Ovary (tissue), 9 donors: ENCODE data around the gene IRF8. TPM values are rescaled to one million over a fixed set of nuclear protein-coding genes. Genes with fewer than 3 reads are reported as not detected.

Experiments used
- DNase-seq, 5 donors: peaks; one replicate each; pipeline ENCODE4 v3.0.0-alpha.2; 2019 to 2020
- H3K27ac ChIP-seq, 2 donors: fragments of 200-600 bp; one replicate each; pipeline versions ENCODE4 v1.5.1 to v1.8.0; 2019 to 2022
- H3K27me3 ChIP-seq: fragments of 200-600 bp; one replicate; pipeline ENCODE4 v1.8.0; 2022
- H3K36me3 ChIP-seq: fragments of 200-600 bp; sonication (generic); one replicate; pipeline ENCODE4 v1.5.1; 2019
- H3K4me1 ChIP-seq: one replicate; pipeline ENCODE4 v1.8.1; 2013; ENCODE audit warnings: mild to moderate bottlenecking, moderate library complexity; ENCODE audit not compliant: insufficient read depth
- H3K4me3 ChIP-seq: fragments of 200-600 bp; sonication (generic); one replicate; pipeline ENCODE4 v1.5.1; 2017
- H3K9me3 ChIP-seq, 2 donors: fragments of 200-600 bp in 1 of 2; sonication (generic) in 1 of 2; one replicate each; pipeline versions ENCODE4 v1.5.1 to v1.8.1; 2013 to 2019; ENCODE audit warnings: mild to moderate bottlenecking in 1 of 2, moderate library complexity in 1 of 2
- CTCF ChIP-seq, 3 donors: fragments of 450-650 bp in 2 of 3; fragments of 200-600 bp in 1 of 3; IDR thresholded peaks; one replicate each; pipeline versions ENCODE4 v1.5.1 to v1.8.0; 2016 to 2022; ENCODE audit warnings: antibody characterized with exemption in 3 of 3, mild to moderate bottlenecking in 1 of 3
- EP300 ChIP-seq: sonication (generic); formaldehyde crosslinking; IDR thresholded peaks from one replicate; pipeline ENCODE4 v1.6.1; 2017; ENCODE audit warnings: antibody characterized with exemption
- POLR2A ChIP-seq: fragments of 450-650 bp; IDR thresholded peaks from one replicate; pipeline ENCODE4 v1.6.1; 2017; ENCODE audit warnings: antibody characterized with exemption, mild to moderate bottlenecking, moderate library complexity
- WGBS, 3 donors: extraction: QIAGEN DNeasy Blood & Tissue Kit in 1 of 3; methylation state at CpG; one replicate each; pipeline versions ENCODE4 v1.1.5 to v1.1.7; 2013 to 2017; 5-methylcytosine and 5-hydroxymethylcytosine counted together
- intact Hi-C, 4 donors: fragments of 100-400 bp; cut with DNase I; formaldehyde crosslinking; loops; one replicate each; pipeline versions ENCODE4 v1.11.0 to v1.15.1; 2022 to 2023
- polyA plus RNA-seq, 2 donors: library from polyadenylated mRNA; stranded (reverse); fragments of 200-250 nt in 1 of 2; fragments of 350-450 nt in 1 of 2; fragmentation: Illumina TruSeq in 1 of 2; extraction: RNeasy Lipid Tissue Mini Kit (QIAGEN cat#74804) in 1 of 2; gene quantifications; one replicate each; pipeline ENCODE4 v1.2.3, GENCODE V29; 2013 to 2014
- total RNA-seq, 7 donors: library from RNA; depleted of rRNA in 2 of 7; stranded (reverse); fragments of >200 nt in 2 of 7; fragmentation: NEBNext Ultra II Directional in 3 of 7; extraction: Animal tissue kit (Norgen Biotek cat#: 25700) in 3 of 7; gene quantifications; one replicate each; pipeline versions ENCODE4 v1.1.0 to v1.2.4, GENCODE V29; 2016 to 2023
- donor health status: DM: no; HTN: no; CAD: no; lungs with moderate emphysema.
- donor health status: DM: no; HTN: no; CAD: no.
- donor health status: Bipolar disorder and iron deficiency.
- donor health status: DM: yes; HTN: yes; CAD: no.
- donor health status: DM: no; HTN: no; CAD: no.
- donor health status: DM: yes; HTN: yes; CAD: no.

Gene IRF8
- total and polyA plus RNA-seq, 9 donors: 1.8 to 24.1 (median 3.6) TPM

- no peak overlapping the region for H3K4me3 ChIP-seq
- H3K27me3 ChIP-seq: no peaks in the 10 kb centered on the region
- intact Hi-C loops: no loop called here
- DNase-seq: no peak
- no peaks in the 10 kb centered on the region for H3K9me3 ChIP-seq
- no peaks in the 10 kb centered on the region for H3K36me3 ChIP-seq
- TF ChIP-seq EP300: no peak
- 71 to 75% (median 73%) methylated on average over 11 of the region's 11 CpGs for WGBS, 3 donors
- no peaks in the 10 kb centered on the region for H3K4me1 ChIP-seq
- no peak overlapping the region for H3K27ac ChIP-seq
Observed at GRCh38 chr16:85955566-85955965, 56.6 kb downstream of the IRF8 start.

GRCh38 chr16:85956426-85956825 is 57.5 kb downstream of the IRF8 start:
- Histone ChIP-seq H3K27me3 (no peaks in the 10 kb centered on the region), H3K4me3 (no peak overlapping the region), H3K36me3 (no peaks in the 10 kb centered on the region), H3K27ac (no peak overlapping the region), H3K9me3 (no peaks in the 10 kb centered on the region), H3K4me1 (no peaks in the 10 kb centered on the region)
- WGBS, 3 donors: 91 to 95% (median 95%) methylated on average over 15 of the region's 15 CpGs
- DNase-seq: no peak
- TF ChIP-seq CTCF (IDR thresholded peaks at IDR 0.05) (no peak), EP300 (no peak), POLR2A (no peak)
- intact Hi-C loops: no loop called here

GRCh38 chr16:85958731-85959130 is 59.8 kb downstream of the IRF8 start:
- intact Hi-C loops: no loop called here
- Histone ChIP-seq H3K27me3 (no peaks in the 10 kb centered on the region), H3K9me3 (no peaks in the 10 kb centered on the region), H3K4me1 (no peaks in the 10 kb centered on the region), H3K27ac (no peak overlapping the region), H3K4me3 (no peak overlapping the region), H3K36me3 (no peaks in the 10 kb centered on the region)
- TF ChIP-seq POLR2A (no peak), EP300 (no peak), CTCF (IDR thresholded peaks at IDR 0.05) (no peak)
- no peak for DNase-seq
- WGBS, 3 donors: 95 to 98% (median 95%) methylated on average over 8 of the region's 8 CpGs

- intact Hi-C loops: no loop called here
- H3K36me3 ChIP-seq: no peaks in the 10 kb centered on the region
- TF ChIP-seq EP300 (no peak), POLR2A (no peak), CTCF (IDR thresholded peaks at IDR 0.05) (no peak)
- no peak for DNase-seq
- no peaks in the 10 kb centered on the region for H3K9me3 ChIP-seq
- H3K4me1 ChIP-seq: no peaks in the 10 kb centered on the region
- H3K4me3 ChIP-seq: no peak overlapping the region
- H3K27me3 ChIP-seq: no peaks in the 10 kb centered on the region
- whole genome bisulfite sequencing, 3 donors: 82 to 86% (median 82%) methylated on average over 9 of the region's 9 CpGs
- no peak overlapping the region for H3K27ac ChIP-seq
Observed at GRCh38 chr16:85959686-85960085, 60.7 kb downstream of the IRF8 start.

- Histone ChIP-seq H3K4me1 (no peaks in the 10 kb centered on the region), H3K9me3 (no peaks in the 10 kb centered on the region), H3K27ac (no peak overlapping the region), H3K4me3 (no peak overlapping the region), H3K36me3 (no peaks in the 10 kb centered on the region), H3K27me3 (no peaks in the 10 kb centered on the region)
- WGBS, 3 donors: 75 to 77% (median 76%) methylated on average over 10 of the region's 10 CpGs
- no peak for DNase-seq
- intact Hi-C loops: no loop called here
- TF ChIP-seq EP300 (no peak), CTCF (IDR thresholded peaks at IDR 0.05) (no peak), POLR2A (no peak)
Observed at GRCh38 chr16:85960486-85961046, 61.6 kb downstream of the IRF8 start.
